MM.1S (cell line): ENCODE measurements around the gene HEBP2.

Source experiments
- DNase-seq: peaks from one replicate; pipeline ENCODE4 v3.0.0-alpha.2; 2015
- H2AFZ ChIP-seq: fragments of 300-600 bp; sonication (generic); 2 replicates; pipeline ENCODE4 v1.6.0; 2016; ENCODE audit warnings: antibody characterized with exemption, low read length
- H3F3A ChIP-seq: fragments of 300-600 bp; sonication (generic); 2 replicates; pipeline ENCODE4 v1.6.1; 2016; ENCODE audit warnings: mild to moderate bottlenecking, antibody characterized with exemption, low read length, moderate library complexity, mixed read lengths; ENCODE audit not compliant: insufficient read depth
- H3K27ac ChIP-seq: fragments of 300-600 bp; sonication (generic); 2 replicates; pipeline ENCODE4 v1.5.1; 2016; ENCODE audit warnings: mild to moderate bottlenecking, low read length
- H3K27me3 ChIP-seq: fragments of 300-600 bp; sonication (generic); replicated peaks from 2 replicates; pipeline ENCODE4 v1.6.0; 2016; ENCODE audit warnings: low read length; ENCODE audit not compliant: insufficient read depth
- H3K36me3 ChIP-seq: fragments of 300-600 bp; sonication (generic); replicated peaks from 2 replicates; pipeline ENCODE4 v1.6.1; 2016; ENCODE audit warnings: mild to moderate bottlenecking, low read length, mixed read lengths; ENCODE audit not compliant: insufficient read depth
- H3K4me1 ChIP-seq: fragments of 300-600 bp; sonication (generic); 2 replicates; pipeline ENCODE4 v1.6.1; 2016; ENCODE audit warnings: low read length, mixed read lengths
- H3K4me2 ChIP-seq: fragments of 300-600 bp; sonication (generic); 2 replicates; pipeline ENCODE4 v1.6.0; 2016; ENCODE audit warnings: low read depth, low read length
- H3K4me3 ChIP-seq: fragments of 300-600 bp; sonication (generic); 2 replicates; pipeline ENCODE4 v1.5.1; 2016; ENCODE audit warnings: low read length, mixed read lengths
- H3K79me2 ChIP-seq: fragments of 300-600 bp; sonication (generic); 2 replicates; pipeline ENCODE4 v1.6.1; 2016; ENCODE audit warnings: mixed run types, low read length, mixed read lengths
- H3K9ac ChIP-seq: fragments of 300-600 bp; sonication (generic); 2 replicates; pipeline ENCODE4 v1.6.1; 2016; ENCODE audit warnings: low read length, mixed read lengths
- H3K9me2 ChIP-seq: fragments of 300-600 bp; sonication (generic); replicated peaks from 2 replicates; pipeline ENCODE4 v1.6.1; 2016; ENCODE audit warnings: mild to moderate bottlenecking, low read length, mixed read lengths; ENCODE audit not compliant: insufficient read depth
- H3K9me3 ChIP-seq: fragments of 300-600 bp; sonication (generic); replicated peaks from 2 replicates; pipeline ENCODE4 v1.6.1; 2016; ENCODE audit warnings: mild to moderate bottlenecking, low read length, mixed read lengths; ENCODE audit not compliant: insufficient read depth
- H4K20me1 ChIP-seq: fragments of 300-600 bp; sonication (generic); 2 replicates; pipeline ENCODE4 v1.6.1; 2016; ENCODE audit warnings: mild to moderate bottlenecking, low read length, moderate library complexity, mixed read lengths; ENCODE audit not compliant: insufficient read depth
- EZH2 ChIP-seq: fragments of 300-600 bp; sonication (generic); optimal IDR thresholded peaks from 2 replicates; pipeline ENCODE3; 2017; ENCODE audit warnings: low read depth, mild to moderate bottlenecking, antibody characterized with exemption, low read length, mixed read lengths
- EZH2phosphoT487 ChIP-seq: fragments of 300-600 bp; sonication (generic); IDR thresholded peaks from 2 replicates; pipeline ENCODE4 v1.6.1; 2018; ENCODE audit warnings: antibody characterized with exemption, low read length
- TF ChIP-seq, protein P1 (sequence below): fragments of 300-600 bp; sonication (generic); IDR thresholded peaks from 2 replicates; pipeline ENCODE4 v1.5.1; 2016; ENCODE audit warnings: antibody characterized with exemption, low read length, mixed read lengths

The HEBP2 gene

DNA sequence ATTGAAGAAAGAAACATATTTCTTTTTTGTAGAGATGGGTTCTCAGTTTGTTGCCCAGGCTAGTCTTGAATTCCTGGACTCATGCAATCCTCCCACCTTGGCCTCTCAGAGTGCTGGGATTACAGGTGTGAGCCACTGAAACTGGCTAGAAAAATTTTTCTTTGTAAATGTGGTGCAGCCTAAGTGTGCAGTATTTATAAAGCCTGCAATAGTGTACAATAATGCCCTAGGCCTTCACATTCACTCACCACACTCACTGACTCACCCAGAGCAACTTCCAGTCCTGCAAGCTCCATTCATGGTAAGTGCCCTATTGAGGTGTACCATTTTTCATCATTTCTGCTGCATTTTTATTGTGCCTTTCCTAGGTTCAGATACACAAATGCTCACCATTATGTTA is 63.9 kb downstream of the HEBP2 start:
- Histone ChIP-seq H3K27ac (no peak overlapping the region), H3K4me1 (no peaks in the 10 kb centered on the region), H2AFZ (no peak overlapping the region), H4K20me1 (no peaks in the 10 kb centered on the region), H3K4me2 (no peak overlapping the region), H3K36me3 (no peaks in the 10 kb centered on the region), H3F3A (no peaks in the 10 kb centered on the region), H3K4me3 (no peak overlapping the region), H3K9me2 (no peaks in the 10 kb centered on the region), H3K9me3 (no peaks in the 10 kb centered on the region), H3K9ac (no peak overlapping the region), H3K79me2 (no peaks in the 10 kb centered on the region), H3K27me3 (no peaks in the 10 kb centered on the region)
- TF ChIP-seq, protein P1, sequence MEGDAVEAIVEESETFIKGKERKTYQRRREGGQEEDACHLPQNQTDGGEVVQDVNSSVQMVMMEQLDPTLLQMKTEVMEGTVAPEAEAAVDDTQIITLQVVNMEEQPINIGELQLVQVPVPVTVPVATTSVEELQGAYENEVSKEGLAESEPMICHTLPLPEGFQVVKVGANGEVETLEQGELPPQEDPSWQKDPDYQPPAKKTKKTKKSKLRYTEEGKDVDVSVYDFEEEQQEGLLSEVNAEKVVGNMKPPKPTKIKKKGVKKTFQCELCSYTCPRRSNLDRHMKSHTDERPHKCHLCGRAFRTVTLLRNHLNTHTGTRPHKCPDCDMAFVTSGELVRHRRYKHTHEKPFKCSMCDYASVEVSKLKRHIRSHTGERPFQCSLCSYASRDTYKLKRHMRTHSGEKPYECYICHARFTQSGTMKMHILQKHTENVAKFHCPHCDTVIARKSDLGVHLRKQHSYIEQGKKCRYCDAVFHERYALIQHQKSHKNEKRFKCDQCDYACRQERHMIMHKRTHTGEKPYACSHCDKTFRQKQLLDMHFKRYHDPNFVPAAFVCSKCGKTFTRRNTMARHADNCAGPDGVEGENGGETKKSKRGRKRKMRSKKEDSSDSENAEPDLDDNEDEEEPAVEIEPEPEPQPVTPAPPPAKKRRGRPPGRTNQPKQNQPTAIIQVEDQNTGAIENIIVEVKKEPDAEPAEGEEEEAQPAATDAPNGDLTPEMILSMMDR = no peak
- TF ChIP-seq EZH2phosphoT487 (no peak), EZH2 (no peak)
- no peak for DNase-seq

DNA sequence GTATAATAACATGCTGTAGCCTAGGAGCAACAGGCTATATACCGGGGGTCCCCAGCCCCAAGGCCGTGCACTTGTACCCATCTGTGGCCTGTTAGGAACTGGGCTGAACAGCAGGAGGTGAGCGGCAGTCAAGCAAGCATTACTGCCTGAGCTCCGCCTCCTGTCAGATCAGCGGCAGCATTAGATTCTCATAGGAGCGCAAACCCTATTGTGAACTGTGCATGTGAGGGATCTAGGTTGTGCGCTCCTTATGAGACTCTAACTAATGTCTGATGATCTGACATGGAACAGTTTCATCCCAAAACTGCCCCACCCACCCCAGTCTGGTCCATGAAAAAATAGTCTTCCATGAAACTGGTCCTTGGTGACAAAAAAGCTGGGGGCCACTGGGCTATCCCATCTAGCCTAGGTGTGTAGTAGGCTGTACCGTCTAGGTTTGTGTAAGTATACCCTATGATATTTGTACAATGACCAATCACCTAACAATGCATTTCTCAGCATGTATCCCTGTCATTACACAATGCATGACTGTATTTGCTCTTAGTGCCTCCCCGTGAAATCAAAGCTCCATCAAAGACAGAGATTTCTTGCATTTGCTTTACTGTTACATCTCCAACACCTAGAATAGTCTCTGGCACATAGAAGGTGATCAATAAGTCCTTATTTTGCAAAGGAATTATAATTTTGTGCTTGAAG is 64.4 kb downstream of the HEBP2 start:
- DNase-seq = no peak
- H3K9ac ChIP-seq = no peak overlapping the region
- H4K20me1 ChIP-seq = no peaks in the 10 kb centered on the region
- H3K36me3 ChIP-seq = no peaks in the 10 kb centered on the region
- H2AFZ ChIP-seq = no peak overlapping the region
- no peaks in the 10 kb centered on the region for H3F3A ChIP-seq
- H3K27me3 ChIP-seq = no peaks in the 10 kb centered on the region
- no peaks in the 10 kb centered on the region for H3K4me1 ChIP-seq
- no peaks in the 10 kb centered on the region for H3K9me2 ChIP-seq
- H3K79me2 ChIP-seq = no peaks in the 10 kb centered on the region
- no peak overlapping the region for H3K4me3 ChIP-seq
- no peak overlapping the region for H3K4me2 ChIP-seq
- H3K27ac ChIP-seq = no peak overlapping the region
- TF ChIP-seq EZH2phosphoT487 = no peak
- TF ChIP-seq, protein P1 = no peak
- no peak for TF ChIP-seq EZH2
- H3K9me3 ChIP-seq = no peaks in the 10 kb centered on the region
